GM19238 (cell line): ENCODE measurements around the gene GAST.
"Not testable (repeated sequence)": the region's sequence is repeated elsewhere in the genome, so short reads cannot be mapped to it uniquely, and the experiment has no call there.

Source experiments
- DNase-seq: peaks from one replicate; pipeline ENCODE4 v3.0.0; 2011; ENCODE audit warnings: low spot score; ENCODE audit not compliant: insufficient read length

The GAST gene

GRCh38 chr17:41683441-41684007, 28.6 kb upstream of the GAST start:
- no peak for DNase-seq

GRCh38 chr17:41684035-41684434, 28.1 kb upstream of the GAST start:
- DNase-seq, result no peak

- DNase-seq, result not testable (repeated sequence)
Observed at GRCh38 chr17:41685753-41686152, 26.4 kb upstream of the GAST start.

- no peak for DNase-seq
Observed at GRCh38 chr17:41686281-41686680, 25.9 kb upstream of the GAST start.

GRCh38 chr17:41687828-41688640, 24.1 kb upstream of the GAST start:
- no peak for DNase-seq

GRCh38 chr17:41688641-41689496, 23.3 kb upstream of the GAST start, which contains the start of gene EIF1:
Gene EIF1 (plus strand): TSS chr17:41688885. CDS start chr17:41689039, 154 bp downstream.
- peak; percentile 88 for DNase-seq

GRCh38 chr17:41689497-41690299, 22.4 kb upstream of the GAST start:
- no peak for DNase-seq

GRCh38 chr17:41690497-41690896, 21.6 kb upstream of the GAST start:
- DNase-seq, result no peak

- DNase-seq, result no peak
Observed at GRCh38 chr17:41691031-41691777, 20.9 kb upstream of the GAST start.

- DNase-seq, result no peak
Observed at GRCh38 chr17:41692722-41693521, 19.2 kb upstream of the GAST start.

- DNase-seq, result no peak
Observed at GRCh38 chr17:41695134-41695661, 16.9 kb upstream of the GAST start.

- peak; percentile 69 for DNase-seq
Observed at GRCh38 chr17:41695954-41696757, 16.0 kb upstream of the GAST start.

GRCh38 chr17:41697122-41697962, 14.8 kb upstream of the GAST start:
- DNase-seq, result no peak

- not testable (repeated sequence) for DNase-seq
Observed at GRCh38 chr17:41700843-41701242, 11.3 kb upstream of the GAST start.

- DNase-seq, result no peak
Observed at GRCh38 chr17:41702712-41703111, 9.4 kb upstream of the GAST start.

- no peak for DNase-seq
Observed at GRCh38 chr17:41705271-41705991, 6.7 kb upstream of the GAST start.
